NCI-H2196 (cell line): ENCODE results near the gene DNAJC18.
"Not testable (repeated sequence)": the region's sequence is repeated elsewhere in the genome, so short reads cannot be mapped to it uniquely, and the experiment has no call there.

ENCODE experiments used
- DNase-seq: peaks from one replicate; lab custom pipeline; 2025; ENCODE audit not compliant: unreplicated experiment; lab: John Stamatoyannopoulos, UW

DNAJC18 gene

DNA sequence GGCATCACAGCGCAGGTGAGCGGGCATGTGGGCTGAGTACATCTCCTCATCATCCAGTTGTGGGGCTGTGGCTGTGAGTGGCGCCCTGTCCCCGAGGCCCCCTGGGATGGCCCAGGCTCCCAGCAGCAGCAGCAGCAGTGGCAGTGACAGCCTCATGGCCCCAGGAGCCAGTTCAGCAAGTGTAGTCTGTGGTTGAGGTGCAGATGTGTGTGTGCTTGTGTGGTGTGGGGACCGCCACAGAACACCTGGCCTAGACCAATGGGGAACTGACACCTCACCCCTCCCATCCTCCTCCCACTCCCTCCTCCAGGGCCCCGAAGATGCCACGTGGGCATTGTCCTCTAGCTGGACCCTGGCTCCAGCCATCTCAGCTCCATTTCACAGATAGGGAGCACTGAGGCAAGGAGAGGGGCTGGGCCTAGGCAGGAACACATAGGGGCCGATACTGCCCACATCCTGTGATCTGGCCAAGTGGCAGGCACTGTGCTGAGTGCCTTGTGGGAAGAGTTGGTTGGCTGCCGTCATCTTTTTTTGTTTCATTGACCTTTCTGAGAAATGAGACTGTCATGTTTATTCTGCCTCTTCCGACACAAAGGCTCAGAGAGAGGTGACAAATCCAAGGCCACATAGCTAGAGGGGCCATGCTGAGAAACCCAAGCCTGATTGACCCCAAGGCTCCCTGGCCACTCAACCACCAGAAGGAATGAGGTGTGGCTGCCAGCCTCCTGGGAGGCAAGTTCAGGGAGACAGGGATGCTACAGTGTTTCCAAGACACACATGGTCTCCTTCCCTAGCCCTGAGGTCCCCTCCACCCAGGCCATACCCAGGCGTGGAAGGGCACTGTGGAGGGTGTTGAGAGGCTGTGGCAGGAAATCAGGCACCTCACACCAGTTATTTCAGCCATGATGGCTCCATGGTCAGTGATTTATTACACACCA lies 49.4 kb downstream of the DNAJC18 start, which contains the start of gene MZB1:
MZB1 (minus strand) TSS at position 213 of the 938 bp plus-strand sequence; CDS start at position 156, 57 bp downstream.
- no peak for DNase-seq

DNA sequence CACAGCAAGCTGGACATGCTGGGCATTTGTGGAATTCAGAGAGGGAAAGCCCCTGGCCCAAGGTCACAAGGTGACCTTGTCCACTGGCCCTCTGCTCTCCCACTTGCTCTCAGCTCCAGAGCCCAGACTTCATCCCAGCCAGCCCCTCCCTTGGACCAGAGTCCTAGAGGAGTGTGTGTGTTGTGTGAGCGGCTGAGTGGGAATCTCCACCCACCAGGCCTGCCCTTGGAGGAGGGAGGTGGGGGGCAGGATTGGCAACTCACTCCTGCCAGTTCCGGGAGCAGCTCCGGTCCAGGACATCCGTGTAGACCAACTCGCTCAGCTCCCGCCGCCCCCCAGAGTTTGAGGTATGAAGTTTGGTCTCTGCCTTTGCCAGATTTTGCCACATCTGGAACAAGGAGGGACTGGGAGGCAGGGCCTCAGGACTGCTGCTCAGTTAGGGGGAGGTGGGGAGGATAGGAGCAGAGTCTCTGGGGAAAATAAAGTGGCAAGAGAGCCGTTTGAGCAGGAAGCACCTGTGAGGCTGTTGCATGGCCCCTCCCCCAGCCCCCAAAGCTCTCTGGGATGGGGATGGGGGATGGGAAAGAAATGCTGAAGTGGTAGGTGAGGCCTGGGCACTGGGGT lies 51.0 kb downstream of the DNAJC18 start:
- DNase-seq, result no peak

DNA sequence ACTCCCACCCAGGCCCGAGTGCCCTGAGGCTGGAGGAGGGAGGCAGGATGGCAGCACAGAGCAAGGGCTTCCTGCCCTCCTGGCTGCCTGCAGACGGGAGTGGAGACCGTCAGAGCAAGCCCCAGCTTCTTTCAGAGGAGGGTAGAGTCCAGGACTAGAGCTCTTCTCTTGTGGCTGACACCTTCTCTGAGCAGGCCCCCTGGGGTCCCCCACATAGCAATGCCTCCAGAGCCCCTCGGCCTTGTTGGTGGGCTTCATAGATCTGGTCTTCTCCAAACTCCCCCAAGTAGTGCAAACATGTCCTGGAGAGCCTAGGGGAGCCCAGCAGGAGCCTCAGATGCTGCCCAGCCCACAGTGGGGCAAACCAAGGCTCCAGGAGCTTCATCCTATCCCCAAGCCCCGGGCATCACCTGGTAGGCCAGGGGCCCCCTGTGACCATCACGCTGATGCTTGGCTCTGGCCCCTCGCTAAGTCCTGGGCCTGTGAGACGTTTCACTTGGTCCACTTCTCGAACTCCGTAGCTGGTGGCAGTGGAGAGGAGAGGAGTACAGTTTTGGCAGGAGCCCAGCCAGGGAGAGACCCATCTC lies 51.6 kb downstream of the DNAJC18 start:
- no peak for DNase-seq

DNA sequence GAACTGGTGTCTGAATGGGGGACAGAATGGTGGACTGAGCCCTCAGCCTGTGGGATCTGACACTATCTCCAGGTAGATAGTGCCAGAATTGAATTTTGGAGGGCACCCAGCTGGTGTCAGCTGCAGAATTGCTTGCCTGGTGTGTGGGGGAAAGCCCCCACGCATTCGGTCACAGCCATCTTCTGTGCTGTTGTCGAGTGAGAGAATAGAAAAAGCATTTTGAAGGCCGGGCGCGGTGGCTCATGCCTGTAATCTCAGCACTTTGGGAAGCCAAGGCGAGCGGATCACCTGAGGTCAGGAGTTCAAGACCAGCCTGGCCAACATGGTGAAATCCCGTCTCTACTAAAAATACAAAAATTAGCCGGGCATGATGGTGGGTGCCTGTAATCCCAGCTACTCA lies 52.4 kb downstream of the DNAJC18 start:
- not testable (repeated sequence) for DNase-seq

DNA sequence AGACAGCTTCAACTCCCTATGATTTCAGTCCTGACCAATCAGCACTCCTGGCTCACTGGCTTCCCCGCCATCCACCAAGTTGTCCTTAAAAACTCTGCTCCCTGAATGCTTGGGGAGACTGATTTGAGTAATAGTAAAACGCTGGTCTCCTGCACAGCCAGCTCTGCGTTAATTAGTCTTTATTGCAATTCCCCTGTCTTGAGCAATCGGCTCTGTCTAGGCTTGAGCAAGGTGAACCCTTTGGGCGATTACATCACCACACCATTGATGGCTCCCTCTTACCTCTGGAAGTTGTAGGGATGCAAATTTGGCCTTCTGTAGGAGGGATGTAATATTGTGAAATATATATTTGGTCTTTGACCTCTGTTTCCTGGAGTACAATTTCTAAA lies 53.3 kb downstream of the DNAJC18 start:
- DNase-seq, result no peak

DNA sequence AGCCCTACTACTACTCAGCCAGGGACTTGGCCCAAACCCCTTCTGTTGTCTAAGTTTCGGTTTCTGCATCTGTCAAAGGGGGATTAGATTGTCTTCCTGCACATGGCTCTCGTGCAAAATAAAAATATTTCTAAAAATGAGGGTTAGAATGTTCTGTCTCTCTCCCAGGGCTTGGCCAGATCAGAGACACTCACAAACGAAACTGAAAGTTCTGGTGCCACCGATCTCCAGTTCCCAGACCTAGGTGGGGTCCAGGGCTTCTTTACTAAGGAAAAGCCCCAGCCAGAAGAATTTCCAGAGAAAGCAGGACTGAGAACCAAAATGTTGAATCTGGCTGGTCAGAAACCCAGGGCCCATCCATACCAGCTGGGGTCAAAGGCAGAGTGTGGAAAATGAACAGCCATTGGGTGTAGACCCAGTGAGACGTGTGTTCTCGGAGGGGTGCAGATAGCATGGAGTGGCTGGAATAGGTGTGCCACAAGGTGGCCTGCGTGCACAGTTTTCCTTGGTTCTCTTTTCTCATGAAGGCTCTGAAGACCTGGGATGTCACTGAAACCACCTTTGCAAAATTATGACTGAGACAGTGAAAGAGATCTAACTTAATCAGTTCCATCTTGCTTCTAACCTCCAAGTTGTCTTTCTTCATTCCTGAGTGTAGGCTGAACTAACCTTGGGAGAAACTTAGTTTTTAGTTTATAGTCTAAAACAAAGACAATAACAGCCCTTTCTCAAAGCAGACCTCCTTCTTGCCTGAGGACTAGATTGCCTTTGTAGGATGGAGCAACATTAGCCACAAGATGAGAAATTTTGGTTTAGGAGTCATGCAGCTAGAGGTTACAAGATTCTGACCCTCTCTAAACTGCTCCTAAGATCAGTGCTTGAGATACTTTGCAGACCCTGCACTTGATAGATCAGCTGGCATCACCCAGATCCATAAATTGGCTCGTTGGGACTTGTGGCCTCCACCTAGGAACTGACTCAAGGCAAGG lies 54.0 kb downstream of the DNAJC18 start:
- no peak for DNase-seq

DNA sequence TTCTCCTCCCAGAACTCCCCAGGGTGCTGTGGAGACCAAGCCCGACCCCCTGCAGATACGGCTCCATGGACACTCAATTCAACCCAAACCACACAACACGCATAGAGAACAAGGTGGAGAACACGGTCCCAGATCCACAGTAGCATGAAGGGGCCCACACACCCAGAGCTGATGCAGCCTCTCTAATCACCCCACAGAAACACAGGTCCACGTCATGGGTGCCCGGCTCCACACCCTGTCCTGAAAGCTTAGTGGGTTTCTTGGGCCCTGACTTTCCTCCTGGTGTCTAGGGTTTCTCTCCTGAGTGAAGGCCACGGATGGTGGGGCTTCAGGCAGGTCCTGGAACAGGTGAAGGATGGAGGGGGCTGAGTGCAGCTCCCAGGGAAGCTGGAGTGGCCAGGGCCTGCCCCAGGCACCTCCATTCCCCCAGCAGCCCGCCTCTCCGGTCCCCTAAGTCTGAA lies 54.7 kb downstream of the DNAJC18 start:
- no peak for DNase-seq

DNA sequence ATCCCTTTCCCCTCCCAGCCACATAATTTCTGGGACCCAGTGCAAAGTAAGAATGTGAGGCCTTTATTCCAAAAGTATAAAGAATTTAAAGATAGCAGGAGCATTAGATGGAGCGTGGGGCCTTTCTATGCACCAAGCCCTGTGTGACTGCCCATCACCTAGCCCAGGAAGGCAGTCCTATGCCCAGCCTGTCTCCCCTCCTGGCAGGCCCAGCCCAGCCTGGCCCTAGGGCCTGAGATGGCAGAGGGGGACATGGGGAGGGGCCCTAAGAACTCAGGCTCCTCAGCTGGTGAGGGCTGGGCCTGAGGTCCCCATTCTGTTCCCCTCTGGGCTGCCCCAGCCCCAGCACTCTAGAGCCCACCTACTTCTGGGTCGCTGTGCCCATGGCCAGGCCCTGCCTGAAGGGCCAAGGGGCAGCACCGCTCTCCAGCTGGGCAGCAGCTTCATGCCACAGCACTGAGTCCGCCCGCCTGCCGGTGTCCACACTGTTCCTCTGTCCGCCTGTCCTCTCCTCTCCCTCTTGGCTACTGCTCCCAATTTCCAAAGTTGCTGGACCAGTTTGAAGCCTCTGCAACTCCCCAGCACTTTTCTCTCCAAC lies 55.2 kb downstream of the DNAJC18 start:
- DNase-seq, result no peak

DNA sequence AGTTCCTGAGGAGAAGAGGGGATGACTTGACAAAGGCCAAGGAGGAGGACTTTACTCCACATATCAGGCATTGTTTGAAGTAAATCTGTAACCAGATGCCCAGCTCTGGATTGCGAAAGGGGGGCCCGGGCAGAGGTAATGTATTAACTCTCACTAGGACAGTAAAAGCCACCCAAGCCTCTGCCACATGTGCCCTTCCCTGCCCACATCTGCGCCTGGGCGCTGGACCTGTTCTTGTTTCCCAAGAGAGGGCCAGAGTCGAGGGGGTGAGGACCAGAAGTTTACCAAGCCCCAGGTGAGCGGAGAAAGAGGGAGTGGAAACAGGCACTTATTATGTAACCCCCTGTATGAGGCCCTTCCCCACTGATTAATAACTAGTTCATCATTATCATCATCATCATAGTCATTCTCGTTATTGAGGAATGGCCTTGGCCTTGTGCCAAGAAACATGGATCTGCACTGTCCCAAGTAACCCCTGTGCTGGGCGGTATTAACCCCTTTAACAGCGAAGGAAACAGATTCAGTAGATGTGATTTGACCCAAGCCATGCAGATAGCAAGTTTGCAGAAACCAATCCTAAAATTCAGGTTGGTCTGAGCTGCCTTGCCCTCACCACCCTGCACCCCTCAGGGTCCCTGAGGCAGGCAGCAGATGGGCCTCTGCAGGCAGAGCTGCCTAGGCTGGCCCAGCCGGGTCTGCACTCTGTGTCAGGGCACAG lies 55.9 kb downstream of the DNAJC18 start, which contains the start of gene SLC23A1:
SLC23A1 (minus strand) TSS at position 23 of the 718 bp plus-strand sequence. CDS start 44 bp downstream, outside the sequence.
- DNase-seq, result no peak

DNA sequence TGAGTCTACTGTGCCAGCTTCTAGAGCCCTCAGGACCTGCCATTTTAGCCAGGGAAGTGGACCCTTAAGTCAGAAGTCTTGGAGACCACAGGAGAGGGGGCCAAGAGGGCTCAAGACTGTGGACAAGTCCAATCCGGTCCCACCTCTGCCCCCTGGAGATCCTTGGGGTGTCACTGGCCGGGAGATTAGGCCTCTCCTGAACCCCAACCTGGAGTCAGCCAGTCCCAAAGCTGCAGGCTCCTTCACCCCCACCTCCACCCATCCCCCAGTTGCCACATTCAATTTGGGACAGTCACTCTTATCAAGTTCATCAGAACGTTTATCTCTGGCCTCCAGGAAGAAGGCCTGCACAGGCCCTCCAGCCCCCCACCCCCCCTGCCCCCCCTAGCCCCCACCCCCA lies 56.5 kb downstream of the DNAJC18 start:
- DNase-seq, result no peak

DNA sequence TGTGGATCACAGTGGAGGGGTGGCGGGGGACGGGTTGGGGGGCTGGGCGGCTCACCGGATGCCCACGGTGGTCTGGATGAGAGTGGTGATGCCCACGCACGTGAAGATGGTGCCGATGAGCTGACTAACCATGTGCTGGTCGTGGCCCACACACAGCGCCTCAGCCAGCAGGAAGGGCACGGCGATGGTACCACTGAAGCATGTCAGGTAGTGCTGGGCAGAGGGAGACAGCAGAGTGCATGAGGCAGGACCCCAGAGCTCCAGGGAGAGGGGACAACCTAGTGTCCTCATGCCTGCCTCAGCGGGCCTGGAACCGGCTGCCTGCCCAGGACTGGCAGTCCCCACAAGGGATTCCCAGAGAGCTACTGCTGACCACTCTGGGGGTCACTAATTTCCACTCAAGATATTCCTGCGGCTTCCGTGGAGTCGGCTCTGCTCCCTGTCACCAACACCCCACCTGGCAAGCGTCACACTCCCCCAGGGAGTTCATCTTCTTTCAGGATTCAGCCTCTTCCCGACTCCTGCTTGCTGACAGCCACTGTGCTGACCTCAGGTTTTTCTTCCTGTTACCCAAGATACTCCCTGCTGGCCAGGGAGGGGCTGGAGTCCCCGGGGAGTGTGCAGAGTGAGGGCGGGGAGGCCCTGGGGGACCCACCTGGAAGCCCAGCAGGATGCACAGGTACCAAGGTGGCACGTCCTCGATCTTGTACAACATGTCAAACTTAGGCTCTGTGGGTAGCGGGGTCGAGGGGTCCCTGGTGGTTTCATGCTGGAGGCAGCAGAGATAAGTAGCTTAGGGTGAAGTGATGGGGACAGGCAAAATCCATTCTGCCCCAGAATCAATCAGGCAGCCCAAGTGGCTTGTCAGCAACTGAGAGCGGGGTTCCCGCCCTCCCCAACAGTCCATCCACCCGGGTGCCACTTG lies 57.2 kb downstream of the DNAJC18 start:
- DNase-seq, result no peak

DNA sequence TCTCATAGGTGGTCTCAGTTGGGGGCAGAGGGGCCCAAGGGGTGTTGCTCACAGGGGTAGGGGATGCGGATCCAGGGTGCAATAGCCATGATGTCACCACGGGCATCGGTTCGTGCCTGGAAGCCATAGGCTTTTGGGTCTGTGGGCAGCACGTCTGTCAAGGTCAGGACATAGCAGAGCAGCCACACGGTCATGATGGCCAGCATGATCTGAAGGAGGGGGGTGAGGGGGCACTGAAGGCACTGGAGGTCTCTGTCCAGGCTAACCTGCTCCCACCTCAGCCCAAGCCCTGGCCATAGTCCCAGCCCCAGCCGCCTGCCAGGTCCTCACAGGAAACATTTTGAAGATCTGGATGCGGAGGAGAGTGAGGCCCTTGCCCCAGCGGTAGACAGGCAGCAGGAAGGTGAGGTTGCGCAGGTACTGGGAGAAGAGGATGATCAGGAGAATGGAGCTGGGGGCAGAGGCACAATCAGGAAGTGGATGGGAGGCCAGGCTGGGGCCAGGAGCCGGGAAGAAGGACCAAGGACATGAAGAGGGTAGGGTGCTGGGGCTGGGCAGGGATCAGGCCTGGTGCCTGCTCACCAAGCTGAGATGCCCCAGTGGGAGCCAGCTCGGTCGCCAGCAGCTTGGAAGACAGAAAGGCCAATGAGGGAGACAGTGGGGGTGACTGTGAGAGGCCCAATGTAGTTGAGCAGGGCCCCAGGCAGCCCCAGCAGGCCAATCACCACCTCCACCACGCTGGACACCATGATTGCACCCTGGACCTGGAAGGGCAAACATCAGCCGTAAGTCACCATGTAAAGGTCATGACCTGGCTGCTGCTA lies 59.5 kb downstream of the DNAJC18 start:
- DNase-seq, result no peak

DNA sequence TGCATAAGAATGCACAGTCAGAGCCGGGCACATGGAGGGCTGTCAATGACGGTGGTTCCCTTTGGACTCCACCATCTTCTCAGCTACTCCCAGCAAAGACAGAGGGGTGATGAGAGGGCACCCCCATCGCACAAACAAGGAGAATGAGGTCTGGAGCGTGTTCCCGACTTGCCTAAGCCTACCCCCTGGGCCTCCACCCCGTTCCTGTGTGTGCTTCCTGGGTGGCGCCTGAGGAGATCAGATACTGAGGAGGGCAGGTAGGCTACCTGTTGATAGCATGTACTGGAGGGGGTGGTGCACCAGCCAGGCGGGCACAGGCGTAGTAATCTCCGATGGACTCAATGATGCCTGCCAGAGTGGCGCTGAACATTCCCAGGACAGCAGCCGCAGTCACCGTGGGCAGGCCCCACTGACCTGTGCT lies 60.4 kb downstream of the DNAJC18 start:
- no peak for DNase-seq

DNA sequence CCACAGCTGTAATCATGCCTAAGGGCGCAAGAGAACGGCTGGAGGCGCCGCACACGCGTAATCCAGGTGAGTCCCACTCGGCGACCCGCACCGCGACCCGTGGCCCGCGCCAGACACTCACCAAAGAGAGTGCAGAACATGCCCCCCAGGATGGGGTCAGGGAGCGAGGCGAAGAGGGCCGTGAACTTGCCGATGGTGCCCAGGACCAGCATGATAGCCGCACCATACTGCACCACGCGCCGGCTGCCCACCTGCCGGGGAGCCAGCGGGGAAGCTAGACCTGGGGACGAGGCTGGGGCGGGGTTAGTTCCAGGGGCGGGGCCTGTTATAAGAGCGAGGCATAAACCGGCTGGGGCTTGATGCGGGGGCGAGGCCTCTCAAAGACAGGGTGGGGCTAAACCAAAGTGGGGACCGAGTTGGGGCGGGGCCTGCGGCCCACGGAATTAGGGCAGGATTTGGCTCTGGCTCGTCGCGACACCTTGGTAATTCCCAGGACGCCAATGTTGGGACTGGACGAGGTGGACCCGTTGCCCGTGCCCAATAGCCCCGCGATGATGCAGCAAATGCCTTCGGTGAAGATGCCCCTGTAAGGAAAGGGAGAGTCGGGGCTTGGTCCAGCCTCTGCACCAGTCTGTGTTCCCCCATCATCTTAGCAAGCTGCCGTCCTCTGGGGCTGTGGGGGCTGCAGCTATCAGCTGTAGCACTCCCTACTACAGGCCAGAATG lies 61.1 kb downstream of the DNAJC18 start:
- DNase-seq, result no peak

DNA sequence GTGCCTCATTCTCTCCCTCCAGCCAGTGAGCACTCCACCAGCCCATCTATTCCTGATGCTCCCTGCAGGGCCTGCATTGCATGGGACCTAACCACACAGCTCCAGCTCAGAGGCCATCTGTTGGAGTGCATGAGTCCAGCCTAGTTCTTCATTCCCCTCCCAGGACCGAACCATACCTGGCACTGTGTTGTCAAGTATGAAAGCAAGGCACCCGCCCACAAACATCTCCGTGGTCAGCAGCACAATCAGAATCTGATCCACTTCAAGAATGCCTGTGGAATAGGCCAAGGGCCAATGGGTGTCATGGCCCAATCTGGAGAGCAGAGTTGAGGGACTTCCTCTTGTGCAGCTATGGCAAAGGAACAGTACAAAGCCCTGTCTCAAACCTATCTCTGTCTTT lies 62.1 kb downstream of the DNAJC18 start:
- no peak for DNase-seq

DNA sequence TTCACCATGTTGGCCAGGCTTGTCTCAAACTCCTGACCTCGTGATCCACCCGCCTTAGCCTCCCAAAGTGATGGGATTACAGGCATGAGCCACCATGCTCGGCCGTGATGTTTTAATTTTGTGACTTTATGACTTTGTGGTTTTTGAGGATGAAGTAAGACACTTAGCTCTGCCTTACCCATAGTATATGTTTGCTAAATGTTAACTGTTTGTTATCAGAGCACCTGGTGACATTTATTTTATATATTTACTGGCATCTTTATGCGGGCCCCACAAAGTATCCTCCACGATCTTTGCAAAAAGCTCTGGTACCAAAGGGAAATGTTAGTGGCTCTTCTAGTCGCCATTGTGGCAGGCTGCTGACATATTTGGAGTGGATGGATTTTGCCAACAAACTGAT lies 63.0 kb downstream of the DNAJC18 start:
- no peak for DNase-seq

DNA sequence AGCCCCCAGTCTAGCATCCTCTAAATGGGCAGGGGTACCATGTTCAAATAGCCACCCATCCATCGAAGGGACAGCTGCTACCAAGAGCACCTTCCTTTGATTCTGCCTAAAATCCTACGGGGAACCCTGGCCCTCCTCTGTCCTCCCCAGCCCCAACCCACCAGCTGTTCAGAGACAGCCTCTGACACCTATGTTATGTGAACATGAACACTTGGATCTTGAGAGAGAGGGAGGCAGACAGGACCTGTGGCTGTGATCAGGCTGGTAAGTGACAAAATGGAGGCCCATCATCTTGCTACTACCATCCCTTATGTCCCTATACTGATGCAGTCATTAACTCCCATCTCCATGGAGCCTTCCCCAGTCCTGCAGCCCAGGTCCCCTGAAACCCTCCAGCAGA lies 64.4 kb downstream of the DNAJC18 start:
- no peak for DNase-seq
